AG04450 (cell line): ENCODE measurements around the gene ATP6V0A1. TPM values are rescaled to one million over a fixed set of nuclear protein-coding genes. Genes with fewer than 3 reads are reported as not detected.
"Not testable (repeated sequence)": the region's sequence is repeated elsewhere in the genome, so short reads cannot be mapped to it uniquely, and the experiment has no call there.

ENCODE experiments used
- CTCF ChIA-PET: fragments of 300-600, 350-600 bp; formaldehyde crosslinking; extraction: SDS; loops from one replicate; lab custom pipeline; 2022; ENCODE audit warnings: antibody characterized with exemption, inconsistent platforms; lab: Charles Lee
- POLR2A ChIA-PET: fragments of 350-600 bp; formaldehyde crosslinking; extraction: SDS; loops from one replicate; lab custom pipeline; 2021; ENCODE audit warnings: antibody characterized with exemption, inconsistent platforms; lab: Yijun Ruan, JAX
- DNase-seq: peaks from one replicate; pipeline ENCODE4 v3.0.0-alpha.2; 2011; ENCODE audit warnings: low read depth, low spot score
- H3K27ac ChIP-seq: one replicate; pipeline ENCODE4 v1.5.1; 2012; ENCODE audit warnings: low read depth, low read length, control low read depth
- H3K27me3 ChIP-seq: one replicate; pipeline ENCODE4 v1.6.0; 2012; ENCODE audit warnings: low read length; ENCODE audit not compliant: control insufficient read depth, insufficient read depth
- H3K4me3 ChIP-seq: 2 replicates; pipeline ENCODE4 v1.5.1; 2011; ENCODE audit warnings: mild to moderate bottlenecking, low read depth, low read length, control low read depth
- H3K9me3 ChIP-seq: 2 replicates; pipeline ENCODE4 v1.5.1; 2012; ENCODE audit warnings: low read length; ENCODE audit not compliant: control insufficient read depth, insufficient read depth
- CTCF ChIP-seq: IDR thresholded peaks from 2 replicates; pipeline ENCODE4 v1.5.1; 2011; ENCODE audit warnings: low read depth, low read length, control low read depth, inconsistent platforms
- polyA plus RNA-seq: library from polyadenylated mRNA; depleted of rRNA; stranded (reverse); fragments of >200 nt; gene quantifications from 2 replicates; pipeline ENCODE4 v1.2.3, GENCODE V29; 2011

ATP6V0A1 gene
- polyA plus RNA-seq, 1 experiment = 22.3 TPM

- Histone ChIP-seq H3K9me3 (no peaks in the 10 kb centered on the region), H3K4me3 (no peak overlapping the region; the same call in 1 of the 2 replicates), H3K27ac (peak overlapping the region; percentile 93), H3K27me3 (no peaks in the 10 kb centered on the region)
- TF ChIP-seq CTCF = no peak
- ChIA-PET CTCF (interaction anchor here (0.7 to 2.0 kb wide), 3 partner anchors 30 to 214 kb away, joined by 3 to 8 read pairs (median 3); no protein-coding TSS in a partner anchor), POLR2A (interaction anchor here (0.7 to 1.4 kb wide), 3 partner anchors 8 to 84 kb away, joined by 3 to 20 read pairs (median 3); partner anchors contain the start of gene CAVIN1)
- DNase-seq = peak; percentile 94
Measured at GRCh38 chr17:42436391-42436790, 22.3 kb upstream of the ATP6V0A1 start.

GRCh38 chr17:42438600-42439567 lies 19.8 kb upstream of the ATP6V0A1 start:
- Histone ChIP-seq H3K27me3 (no peaks in the 10 kb centered on the region), H3K27ac (no peak overlapping the region), H3K9me3 (no peaks in the 10 kb centered on the region), H3K4me3 (no peak overlapping the region)
- TF ChIP-seq CTCF = peak; percentile 42; the same call in 1 of the 2 replicates
- CTCF ChIA-PET = interaction anchor here (0.9 kb wide), 1 partner anchor 14 kb away, joined by 3 read pairs; no protein-coding TSS in a partner anchor
- DNase-seq = no peak
- POLR2A ChIA-PET = no interaction called here

- no peak overlapping the region for H3K27ac ChIP-seq
- H3K27me3 ChIP-seq = no peaks in the 10 kb centered on the region
- no peak for TF ChIP-seq CTCF
- DNase-seq = no peak
- ChIA-PET CTCF (interaction anchor here (0.7 to 1.8 kb wide), 6 partner anchors 11 to 118 kb away, joined by 3 to 9 read pairs (median 4); no protein-coding TSS in a partner anchor), POLR2A (interaction anchor here (0.5 to 0.7 kb wide), 2 partner anchors 1052 to 1771 kb away, joined by 7 read pairs; no protein-coding TSS in a partner anchor)
- no peaks in the 10 kb centered on the region for H3K9me3 ChIP-seq
- no peak overlapping the region for H3K4me3 ChIP-seq
Measured at GRCh38 chr17:42441371-42442195, 17.1 kb upstream of the ATP6V0A1 start.

GRCh38 chr17:42442196-42442565 lies 16.5 kb upstream of the ATP6V0A1 start:
- Histone ChIP-seq H3K27ac (no peak overlapping the region), H3K9me3 (peaks cover under 1% of the 10 kb centered on the region; the same call in 1 of the 2 replicates), H3K4me3 (no peak overlapping the region), H3K27me3 (no peaks in the 10 kb centered on the region)
- no peak for DNase-seq
- POLR2A ChIA-PET = interaction anchor here (0.7 kb wide), 1 partner anchor 1053 kb away, joined by 7 read pairs; no protein-coding TSS in a partner anchor
- CTCF ChIA-PET = interaction anchor here (0.6 to 1.4 kb wide), 3 partner anchors 31 to 117 kb away, joined by 4 to 5 read pairs (median 4); no protein-coding TSS in a partner anchor
- no peak for TF ChIP-seq CTCF

- H3K4me3 ChIP-seq, DNase-seq, H3K9me3 ChIP-seq, H3K27ac ChIP-seq, CTCF ChIA-PET, POLR2A ChIA-PET, H3K27me3 ChIP-seq: not testable (repeated sequence)
Measured at GRCh38 chr17:42449176-42449575, 9.5 kb upstream of the ATP6V0A1 start.

GRCh38 chr17:42449838-42450237 lies 8.8 kb upstream of the ATP6V0A1 start:
- DNase-seq, H3K9me3 ChIP-seq, H3K4me3 ChIP-seq, H3K27ac ChIP-seq, H3K27me3 ChIP-seq, POLR2A ChIA-PET, CTCF ChIA-PET: not testable (repeated sequence)

GRCh38 chr17:42451270-42451669 lies 7.4 kb upstream of the ATP6V0A1 start:
- POLR2A ChIA-PET, CTCF ChIA-PET: not testable (repeated sequence)

More at GRCh38 chr17:42451270-42451669, 7.4 kb upstream of the ATP6V0A1 start:
- H3K4me3 ChIP-seq, DNase-seq, H3K9me3 ChIP-seq, H3K27me3 ChIP-seq, H3K27ac ChIP-seq: not testable (repeated sequence)
